ENCODE data around the gene SLC6A12. TPM values are rescaled to one million over a fixed set of nuclear protein-coding genes. Genes with fewer than 3 reads are reported as not detected.
A peak's percentile ranks its signal among the peaks of the same experiment; 100 is the strongest.

The SLC6A12 gene
- total RNA-seq, 6 experiments from 2014 or later: 8.2 to 114 (median 26.5) TPM

DNA sequence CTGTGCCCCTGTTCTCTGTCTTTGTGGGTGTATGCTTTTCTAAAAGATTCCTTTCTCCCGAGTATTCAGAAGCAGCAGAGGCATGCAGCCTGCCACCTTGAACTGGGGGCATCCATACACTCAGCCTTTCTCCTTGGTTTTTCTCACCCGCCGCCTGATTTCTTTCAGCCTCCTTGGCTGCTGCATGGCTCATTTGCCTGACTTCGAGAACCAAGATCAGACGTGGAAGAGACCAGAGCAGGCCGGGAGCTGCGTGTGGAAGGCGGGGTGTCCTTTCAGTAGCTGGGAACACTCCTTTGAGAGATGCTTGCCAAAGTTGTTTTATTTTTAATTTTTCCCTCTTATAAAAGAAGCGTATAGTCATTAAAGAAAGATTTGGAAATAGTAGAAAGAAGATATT is 53.1 kb downstream of the SLC6A12 start:
- no peak for ATAC-seq
- Histone ChIP-seq H3K27me3 (no peaks in the 10 kb centered on the region), H3K9me3 (no peaks in the 10 kb centered on the region), H3K4me3 (no peak overlapping the region), H3K4me1 (no peaks in the 10 kb centered on the region), H3K27ac (no peak overlapping the region), H3K36me3 (no peaks in the 10 kb centered on the region)
- 69% methylated on average over 9 of the region's 9 CpGs for WGBS (ENCODE audit: insufficient coverage, low coverage, low lambda C conversion rate, missing lambda C conversion rate)
- intact Hi-C loops (cut with DNase I): no loop called here
- DNase-seq: peak in 1 of 3 donors; percentile 26
- TF ChIP-seq, protein P1, sequence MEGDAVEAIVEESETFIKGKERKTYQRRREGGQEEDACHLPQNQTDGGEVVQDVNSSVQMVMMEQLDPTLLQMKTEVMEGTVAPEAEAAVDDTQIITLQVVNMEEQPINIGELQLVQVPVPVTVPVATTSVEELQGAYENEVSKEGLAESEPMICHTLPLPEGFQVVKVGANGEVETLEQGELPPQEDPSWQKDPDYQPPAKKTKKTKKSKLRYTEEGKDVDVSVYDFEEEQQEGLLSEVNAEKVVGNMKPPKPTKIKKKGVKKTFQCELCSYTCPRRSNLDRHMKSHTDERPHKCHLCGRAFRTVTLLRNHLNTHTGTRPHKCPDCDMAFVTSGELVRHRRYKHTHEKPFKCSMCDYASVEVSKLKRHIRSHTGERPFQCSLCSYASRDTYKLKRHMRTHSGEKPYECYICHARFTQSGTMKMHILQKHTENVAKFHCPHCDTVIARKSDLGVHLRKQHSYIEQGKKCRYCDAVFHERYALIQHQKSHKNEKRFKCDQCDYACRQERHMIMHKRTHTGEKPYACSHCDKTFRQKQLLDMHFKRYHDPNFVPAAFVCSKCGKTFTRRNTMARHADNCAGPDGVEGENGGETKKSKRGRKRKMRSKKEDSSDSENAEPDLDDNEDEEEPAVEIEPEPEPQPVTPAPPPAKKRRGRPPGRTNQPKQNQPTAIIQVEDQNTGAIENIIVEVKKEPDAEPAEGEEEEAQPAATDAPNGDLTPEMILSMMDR (IDR thresholded peaks at IDR 0.05): no peak
- no peak for TF ChIP-seq POLR2A (IDR thresholded peaks at IDR 0.05)

DNA sequence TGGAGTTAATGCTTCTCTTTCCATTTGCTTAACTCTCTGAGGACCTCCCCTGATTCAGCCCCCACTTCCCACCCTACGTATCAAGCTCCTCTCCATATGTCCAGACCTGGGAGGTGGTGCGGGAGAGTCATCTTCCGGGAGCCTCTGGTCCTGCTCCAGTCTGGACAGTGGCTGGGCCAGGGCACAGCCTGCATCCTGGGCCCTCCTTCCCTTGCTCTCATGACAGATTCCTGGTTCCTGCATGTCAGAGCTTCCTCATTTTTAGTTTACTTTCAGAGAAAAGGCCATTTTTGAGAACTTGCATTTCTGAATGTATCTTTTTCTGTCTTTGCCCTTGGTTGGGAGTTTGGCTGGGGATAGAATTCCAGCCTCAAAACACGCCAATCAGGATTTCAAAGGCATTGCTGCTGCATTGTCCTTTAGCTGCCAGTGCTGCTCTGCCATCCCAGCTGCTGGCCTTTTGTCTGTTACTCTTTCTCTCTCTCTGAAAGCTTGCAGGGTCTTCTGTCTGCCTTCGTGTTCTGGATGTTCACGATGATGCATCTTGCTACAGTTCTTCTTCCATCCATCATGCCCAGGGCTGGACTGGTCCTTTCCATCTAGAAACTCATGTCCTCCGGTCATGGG is 54.7 kb downstream of the SLC6A12 start:
- Histone ChIP-seq H3K27ac (no peak overlapping the region), H3K27me3 (no peaks in the 10 kb centered on the region), H3K36me3 (no peaks in the 10 kb centered on the region), H3K4me3 (no peak overlapping the region), H3K9me3 (no peaks in the 10 kb centered on the region), H3K4me1 (no peaks in the 10 kb centered on the region)
- 64% methylated on average over 6 of the region's 7 CpGs for WGBS (ENCODE audit: insufficient coverage, low coverage, low lambda C conversion rate, missing lambda C conversion rate)
- TF ChIP-seq, protein P1 (IDR thresholded peaks at IDR 0.05): no peak
- no peak for TF ChIP-seq POLR2A (IDR thresholded peaks at IDR 0.05)
- peak in 1 of 4 donors; percentile 31 for ATAC-seq
- no peak for DNase-seq
- intact Hi-C loops (cut with DNase I): no loop called here

DNA sequence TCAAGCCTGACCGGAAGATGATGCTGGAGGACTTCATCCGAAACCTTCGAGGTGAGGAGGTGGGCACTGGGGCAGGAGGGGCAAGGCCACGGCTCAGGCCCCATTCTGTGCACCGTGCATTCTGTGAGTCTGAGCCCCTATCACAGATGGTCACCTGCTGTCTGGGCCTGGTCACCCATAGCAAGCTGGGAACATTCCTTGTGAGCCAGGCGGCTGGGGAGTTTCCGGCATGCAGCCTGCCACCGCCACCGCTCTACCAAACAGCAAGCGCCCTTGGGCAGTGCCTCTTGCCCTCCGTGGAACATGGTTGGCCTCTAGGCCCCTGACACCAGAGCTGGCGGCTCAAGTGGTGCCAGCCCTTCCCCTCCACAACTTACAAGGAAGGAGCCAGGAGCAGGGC is 56.3 kb downstream of the SLC6A12 start:
- H3K27me3 ChIP-seq: no peaks in the 10 kb centered on the region
- H3K4me3 ChIP-seq: no peak overlapping the region
- H3K4me1 ChIP-seq: no peaks in the 10 kb centered on the region
- TF ChIP-seq, protein P1 (IDR thresholded peaks at IDR 0.05): no peak
- TF ChIP-seq POLR2A (IDR thresholded peaks at IDR 0.05): no peak
- intact Hi-C loops (cut with DNase I): no loop called here
- H3K36me3 ChIP-seq: no peaks in the 10 kb centered on the region
- peak in 1 of 3 donors; percentile 49 for DNase-seq
- 86% methylated on average over 3 of the region's 12 CpGs for WGBS (ENCODE audit: insufficient coverage, low coverage, low lambda C conversion rate, missing lambda C conversion rate)
- H3K9me3 ChIP-seq: no peaks in the 10 kb centered on the region
- H3K27ac ChIP-seq: no peak overlapping the region
- ATAC-seq: no peak

DNA sequence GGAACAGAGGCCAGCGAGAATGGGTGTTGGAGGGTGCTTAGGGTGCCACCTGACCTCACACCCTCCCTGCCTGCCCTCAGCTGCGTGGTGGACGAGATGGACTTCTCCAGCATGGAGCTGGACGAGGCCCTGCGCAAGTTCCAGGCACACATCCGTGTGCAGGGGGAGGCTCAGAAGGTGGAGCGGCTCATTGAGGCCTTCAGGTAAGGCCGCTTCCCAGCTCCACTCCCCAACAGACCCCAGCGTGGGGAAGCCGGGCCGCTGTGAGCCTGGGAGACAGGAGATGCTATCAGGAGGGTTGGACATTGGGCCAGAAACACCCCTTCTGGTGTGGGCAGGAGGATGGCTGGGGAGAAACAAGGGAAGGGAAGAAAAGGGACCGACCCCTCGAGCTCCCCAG is 57.0 kb downstream of the SLC6A12 start:
- H3K4me3 ChIP-seq: no peak overlapping the region
- H3K4me1 ChIP-seq: no peaks in the 10 kb centered on the region
- TF ChIP-seq, protein P1 (IDR thresholded peaks at IDR 0.05): no peak
- no peak for TF ChIP-seq POLR2A (IDR thresholded peaks at IDR 0.05)
- no peaks in the 10 kb centered on the region for H3K36me3 ChIP-seq
- no peak overlapping the region for H3K27ac ChIP-seq
- intact Hi-C loops (cut with DNase I): no loop called here
- WGBS (ENCODE audit: insufficient coverage, low coverage, low lambda C conversion rate, missing lambda C conversion rate): 77% methylated on average over 8 of the region's 13 CpGs
- DNase-seq: no peak
- H3K27me3 ChIP-seq: no peaks in the 10 kb centered on the region
- ATAC-seq: no peak
- no peaks in the 10 kb centered on the region for H3K9me3 ChIP-seq
